Activated CD4-positive, alpha-beta T cell treated with anti-CD3 and anti-CD28 coated beads, Interleukin-2, amount 50 U/mL, for 16 hours (primary cell): ENCODE data around the gene STIP1.
"Not testable (repeated sequence)": the region's sequence is repeated elsewhere in the genome, so short reads cannot be mapped to it uniquely, and the experiment has no call there.

Experiments used
- DNase-seq: peaks from one replicate; pipeline ENCODE4 v3.0.0-alpha.2; 2020

Gene STIP1

DNA sequence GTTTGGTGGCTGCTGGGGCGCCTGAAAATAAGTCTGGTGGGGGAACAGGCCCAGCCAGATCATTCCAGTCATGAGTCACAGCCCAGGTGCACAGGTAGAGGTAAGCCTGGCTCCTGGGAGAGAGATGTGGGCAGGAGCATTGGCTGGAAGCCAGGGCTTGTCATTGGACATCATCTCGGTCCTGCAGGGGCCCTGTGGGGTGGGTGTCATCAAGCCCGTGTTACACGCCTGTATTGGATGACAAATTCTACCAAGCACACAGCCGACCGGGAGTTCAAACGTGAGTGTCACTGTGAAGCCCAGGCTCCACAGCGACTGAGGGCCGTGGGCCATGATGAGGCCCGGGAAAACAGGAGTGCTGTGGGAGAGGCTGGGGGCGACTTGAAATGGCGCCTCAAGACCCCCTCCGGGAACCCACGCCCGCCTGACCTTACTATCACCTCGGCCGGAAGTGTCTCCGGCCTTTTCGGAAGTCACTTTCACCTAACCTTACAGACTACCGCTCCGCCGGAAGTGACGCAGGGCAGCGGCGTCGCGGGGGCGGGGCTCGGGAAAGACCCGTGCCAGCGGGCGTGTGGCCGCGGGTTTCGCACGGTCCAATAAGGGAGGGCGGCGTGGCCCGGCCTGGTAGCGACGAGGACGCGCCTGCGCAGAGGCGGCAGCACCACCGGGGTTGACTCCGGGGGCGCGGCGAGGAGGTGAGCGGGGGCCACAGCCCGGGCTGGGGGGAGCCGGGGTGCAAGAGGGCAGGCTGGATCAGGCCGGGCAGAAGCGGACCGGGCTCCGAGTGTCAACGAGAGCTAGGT, 54.7 kb downstream of the STIP1 start, which contains the start of gene FKBP2:
Gene FKBP2 (plus strand): TSS at position 661 of the 806 bp plus-strand sequence. CDS start 1,293 bp downstream, outside the sequence.
- peak; percentile 98 for DNase-seq

DNA sequence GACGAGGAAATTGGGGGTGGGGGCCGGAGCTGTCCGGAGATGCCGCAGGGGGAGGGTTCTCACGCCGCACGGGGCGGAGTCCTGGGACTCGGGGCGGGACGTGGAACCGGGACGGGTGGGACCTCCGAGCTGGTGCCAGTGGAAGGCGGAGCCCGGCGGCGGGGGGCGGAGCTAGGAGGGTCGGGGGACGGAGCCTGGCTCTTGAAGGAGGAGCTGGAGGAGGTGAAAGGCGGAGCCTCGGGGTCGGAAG, 55.2 kb downstream of the STIP1 start:
- DNase-seq: peak; percentile 100

DNA sequence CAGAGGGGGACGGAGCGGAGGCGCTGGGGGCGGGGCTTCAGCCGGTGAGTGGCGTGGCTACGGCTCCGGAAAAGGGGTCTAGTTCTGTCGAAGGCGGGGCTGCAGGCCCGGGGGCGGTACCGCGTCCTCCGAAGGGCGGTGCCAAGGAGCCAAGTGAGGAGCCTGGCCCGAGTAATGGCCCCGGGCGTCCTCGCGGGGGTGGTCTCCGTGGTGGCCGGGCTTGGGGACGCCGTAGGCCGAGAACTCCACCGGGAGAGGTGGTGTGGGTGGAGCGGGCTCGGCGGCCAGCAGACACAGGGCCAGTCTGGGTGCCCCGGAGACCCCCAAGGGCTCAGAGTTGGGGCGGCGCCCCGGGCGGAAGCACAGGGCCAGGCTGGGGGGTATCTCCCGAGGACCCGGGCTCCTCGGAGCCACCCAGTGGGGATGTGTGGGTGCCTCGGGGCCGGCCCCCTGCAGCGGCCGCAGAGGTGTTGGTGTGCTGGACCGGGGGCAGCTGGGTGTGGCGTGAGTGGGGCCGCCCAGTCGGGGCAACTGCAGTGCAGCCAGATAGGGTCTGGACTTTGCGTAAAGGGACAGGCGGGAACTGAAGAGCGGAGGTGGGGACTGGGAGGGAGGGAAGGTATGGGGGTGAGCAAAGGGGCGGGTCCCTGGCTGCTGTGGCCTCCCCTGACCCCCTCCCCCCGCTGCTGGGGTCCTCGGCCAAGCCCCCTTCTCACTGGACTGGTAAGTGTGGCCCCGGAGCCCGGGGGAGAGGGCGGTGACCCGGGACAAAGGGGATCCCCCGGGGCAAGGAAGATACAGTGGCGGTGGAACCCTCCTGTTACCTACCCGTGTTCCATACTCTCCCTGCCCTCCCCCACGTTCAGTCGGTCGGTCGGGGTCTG, 55.8 kb downstream of the STIP1 start:
- DNase-seq: peak; percentile 39

DNA sequence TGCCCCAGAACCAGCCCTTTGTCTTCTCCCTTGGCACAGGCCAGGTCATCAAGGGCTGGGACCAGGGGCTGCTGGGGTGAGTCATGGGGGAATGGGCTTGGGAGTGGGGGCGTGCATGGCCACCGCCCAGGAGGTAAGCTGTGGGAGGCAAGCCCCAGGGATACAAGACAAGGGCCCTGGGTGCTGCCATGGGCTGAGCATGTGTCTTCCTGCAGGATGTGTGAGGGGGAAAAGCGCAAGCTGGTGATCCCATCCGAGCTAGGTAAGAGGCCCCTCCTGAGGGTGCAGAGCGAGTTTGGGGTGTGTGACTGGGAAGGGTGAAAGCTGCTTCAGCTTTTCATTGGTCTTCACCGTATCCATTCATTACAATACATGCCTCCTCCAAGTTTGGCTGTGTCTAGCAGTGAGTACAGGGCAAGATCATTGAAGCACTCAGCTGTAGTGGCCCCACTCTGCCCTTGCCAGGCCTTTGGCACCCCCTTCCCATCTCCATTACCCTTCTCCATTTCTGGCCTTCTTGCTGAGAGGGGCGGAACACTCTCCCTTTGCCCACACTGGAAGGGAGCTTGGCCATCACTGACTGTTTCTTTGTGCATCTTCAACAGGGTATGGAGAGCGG, 57.4 kb downstream of the STIP1 start:
- DNase-seq: no peak

DNA sequence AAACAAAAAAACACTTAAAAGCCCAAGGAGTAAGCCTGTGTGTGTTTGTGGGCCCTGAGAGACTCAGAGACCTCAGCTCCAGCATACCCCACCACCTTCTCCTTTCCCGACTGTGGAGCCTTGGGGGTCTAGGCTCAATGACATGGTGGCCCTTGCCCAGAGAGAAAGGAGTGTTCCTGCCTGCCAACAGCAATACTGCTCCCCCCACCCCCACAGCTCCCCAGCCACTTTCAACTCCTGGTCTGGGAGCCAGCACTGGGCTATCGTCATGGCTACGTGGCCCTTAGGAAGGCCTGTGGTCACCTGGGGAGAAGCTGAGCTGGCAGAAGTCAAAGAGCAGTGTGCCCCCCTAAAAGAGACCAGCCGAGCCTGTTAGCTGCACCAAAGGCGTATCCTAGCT, 58.1 kb downstream of the STIP1 start:
- no peak for DNase-seq

DNA sequence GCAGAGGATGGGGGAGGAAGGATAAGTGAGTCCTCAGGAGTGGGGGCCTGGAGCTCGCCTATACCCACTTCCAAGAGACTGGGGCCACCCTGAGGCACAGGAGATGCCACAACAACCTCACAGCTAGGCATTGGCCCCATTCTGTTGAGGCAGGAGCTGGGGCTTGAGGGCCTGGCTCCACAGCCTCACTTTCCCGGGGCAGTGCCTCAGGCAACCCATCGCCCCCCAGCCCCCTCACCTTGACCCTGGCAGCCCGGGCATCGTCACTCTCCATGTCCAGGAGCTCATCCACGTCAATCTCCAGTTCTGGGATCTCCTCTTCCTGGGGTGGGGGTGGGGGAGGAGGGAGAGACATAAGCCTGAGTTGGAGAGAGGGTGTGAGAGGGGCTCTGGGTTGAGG, 59.0 kb downstream of the STIP1 start:
- DNase-seq: no peak

DNA sequence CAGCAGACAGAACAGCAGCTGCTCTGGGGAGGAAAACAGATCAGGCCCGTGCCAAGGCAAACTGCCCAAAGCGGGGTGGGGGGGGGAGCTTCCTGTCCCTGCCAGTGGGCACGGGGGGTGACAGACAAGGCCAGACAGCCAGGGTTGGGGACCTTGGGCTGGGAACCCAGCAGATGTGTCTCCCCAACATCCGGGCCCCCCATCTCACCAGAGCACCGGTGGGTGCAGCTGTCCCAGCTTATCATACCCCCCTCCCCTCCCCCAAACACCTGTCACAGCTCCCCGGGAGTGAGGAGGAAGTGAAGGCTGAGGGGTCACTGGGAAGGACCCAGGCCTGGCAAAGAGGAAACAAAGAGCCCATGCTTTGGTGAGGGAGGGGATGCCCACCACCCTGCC, 59.4 kb downstream of the STIP1 start:
- no peak for DNase-seq

DNA sequence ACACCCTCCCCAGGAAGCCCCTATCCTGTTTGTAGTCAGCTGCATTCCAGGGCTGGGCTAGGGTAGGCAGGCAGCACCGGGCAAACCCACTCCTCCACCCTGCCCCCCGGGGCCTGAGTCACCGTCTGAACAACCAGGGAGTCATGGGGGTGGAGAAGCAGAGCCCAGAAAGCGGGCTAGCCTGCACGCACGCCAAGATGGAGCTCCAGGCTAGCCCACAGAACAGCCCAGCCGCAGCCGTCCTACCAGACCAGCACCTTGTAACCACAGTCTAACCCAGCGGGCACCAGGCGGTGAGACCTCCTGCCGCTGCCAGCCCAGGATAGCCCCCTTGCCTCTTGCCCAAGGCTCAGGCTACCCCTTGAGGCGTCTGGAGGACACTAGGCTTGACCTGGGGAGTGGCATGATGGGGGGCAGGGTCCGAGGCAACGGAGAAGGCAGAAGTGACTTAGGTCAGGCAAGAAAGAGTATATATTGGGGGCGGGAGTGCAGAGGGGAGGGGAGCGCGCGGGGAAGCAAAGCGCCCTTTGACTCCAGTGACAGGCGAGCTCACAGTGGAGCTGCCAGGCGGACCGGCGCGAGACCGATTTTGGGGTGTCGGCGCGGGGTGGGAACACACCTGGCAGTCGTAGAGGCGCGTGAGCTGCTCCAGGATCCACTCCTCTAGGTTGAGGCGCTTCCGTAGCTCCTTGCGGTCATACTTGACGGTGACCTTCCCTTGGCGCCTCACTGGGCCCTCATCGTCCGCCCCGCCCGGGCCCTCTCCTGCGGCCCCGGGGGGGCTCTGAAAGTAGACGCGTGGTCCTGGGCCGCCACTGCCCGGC, 60.0 kb downstream of the STIP1 start:
- peak; percentile 77 for DNase-seq

DNA sequence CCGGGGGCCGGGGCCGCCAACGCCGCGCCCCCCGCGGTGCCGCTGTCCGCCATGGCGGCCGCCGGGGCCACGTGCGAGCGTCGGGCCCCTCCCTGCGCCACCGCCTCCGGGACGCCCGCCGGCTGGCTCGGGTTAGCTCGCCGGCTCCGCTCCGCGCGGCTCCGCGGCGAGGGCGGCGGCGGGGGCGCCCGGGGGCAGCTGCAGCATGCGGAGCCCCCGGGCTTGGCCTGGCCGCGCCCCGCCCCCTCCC, 60.6 kb downstream of the STIP1 start:
- not testable (repeated sequence) for DNase-seq

DNA sequence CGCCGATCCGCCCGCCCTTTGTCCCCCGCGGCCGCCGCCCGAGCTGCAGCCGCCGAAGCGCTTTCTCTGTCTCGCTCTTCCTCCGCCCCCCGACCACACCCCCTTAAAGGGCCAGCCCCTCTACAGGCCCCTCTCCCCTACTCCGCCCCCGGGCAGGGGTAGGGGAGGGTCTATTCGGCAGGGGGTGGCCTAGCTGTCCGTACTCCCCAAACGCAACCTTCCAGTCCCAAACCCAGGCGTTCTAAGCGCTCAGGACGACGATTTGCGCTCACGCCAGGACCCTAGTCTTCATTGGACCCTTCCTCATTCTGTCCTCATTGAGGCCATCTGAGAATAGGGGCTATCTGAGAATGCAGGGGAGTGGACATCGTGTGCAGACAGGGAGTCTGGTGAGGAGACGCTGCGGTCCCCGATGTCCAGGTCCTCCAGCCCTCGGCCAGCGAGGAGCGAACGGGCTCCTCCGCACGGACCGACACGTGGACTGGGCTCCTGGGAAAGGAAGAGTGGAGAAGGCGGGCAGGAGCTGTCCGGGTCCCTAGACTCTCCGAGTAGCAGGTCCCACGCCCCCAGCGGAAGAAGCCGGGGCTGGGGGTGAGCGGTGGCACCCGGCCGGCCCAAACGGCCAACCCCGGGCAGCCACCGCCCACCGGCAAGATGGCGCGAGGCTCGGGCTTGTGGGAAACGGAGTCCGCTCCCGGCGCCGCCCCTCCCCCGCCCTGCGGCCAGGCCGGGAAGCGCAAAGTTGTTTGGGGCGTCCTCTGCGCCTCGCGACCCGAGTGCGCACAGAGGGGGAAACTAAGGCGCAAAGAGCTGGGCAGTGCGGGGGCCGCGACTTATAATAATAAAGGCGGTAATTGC, 61.1 kb downstream of the STIP1 start, which contains the start of gene PPP1R14B:
Gene PPP1R14B (minus strand): TSS at position 73 of the 858 bp plus-strand sequence. CDS start 270 bp downstream, outside the sequence.
- DNase-seq: peak; percentile 90

DNA sequence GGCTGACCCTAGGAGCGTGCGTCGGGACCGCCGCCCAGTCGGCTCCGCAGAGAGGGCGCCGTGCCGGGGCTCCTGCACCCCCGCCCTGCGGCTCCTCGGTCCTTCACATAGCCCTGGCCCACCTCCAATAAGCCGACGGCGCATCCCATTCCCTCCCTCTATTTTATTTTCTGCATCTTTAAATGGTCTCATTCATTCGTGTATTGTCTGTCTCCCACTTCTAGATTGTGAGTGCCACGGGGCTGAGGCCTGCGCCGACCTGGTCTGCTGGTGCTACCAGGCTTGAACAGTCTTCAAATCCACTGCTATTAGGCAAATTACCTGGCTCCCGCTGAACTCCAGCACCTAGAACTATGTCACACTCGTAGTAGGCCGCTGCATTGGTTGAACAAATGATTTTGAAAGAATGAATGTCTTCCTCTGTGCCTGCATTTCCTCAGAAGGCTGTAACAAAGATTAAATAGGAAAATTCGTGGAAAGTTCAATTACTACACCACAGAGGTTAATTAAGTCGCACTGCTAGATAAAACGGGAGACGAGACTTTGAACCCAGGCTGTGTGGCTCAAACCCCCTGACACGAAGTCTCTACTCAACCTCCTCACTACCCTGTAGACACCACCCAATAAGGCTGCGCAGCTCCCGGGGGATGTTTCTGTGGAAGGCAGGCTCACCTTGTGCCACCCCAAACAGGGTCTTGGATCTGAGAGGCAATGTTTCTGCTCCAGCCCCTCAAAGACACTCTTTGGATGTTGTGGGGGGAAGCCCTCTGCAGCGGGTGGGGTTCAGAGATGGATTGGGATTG, 62.0 kb downstream of the STIP1 start:
- DNase-seq: no peak

DNA sequence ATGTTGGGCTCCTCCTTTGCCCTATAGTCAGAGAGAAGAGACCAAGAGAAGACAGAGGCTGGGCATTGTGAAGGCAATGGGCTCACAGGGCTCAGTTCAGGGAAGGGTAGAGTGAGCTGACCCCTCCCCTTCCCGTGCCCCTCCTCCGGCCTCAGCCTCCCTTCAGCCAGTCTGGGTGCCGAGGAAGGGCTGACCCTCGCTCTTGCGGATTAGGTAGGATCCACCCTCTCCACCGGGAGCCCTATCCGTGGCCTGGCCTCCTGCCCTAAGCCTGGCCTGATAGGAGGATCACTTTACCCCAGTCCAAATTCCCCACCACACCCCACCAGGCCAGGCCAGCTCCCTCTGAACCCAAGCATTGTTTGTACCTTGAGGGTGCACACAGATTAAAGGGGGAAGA, 62.6 kb downstream of the STIP1 start:
- DNase-seq: no peak

DNA sequence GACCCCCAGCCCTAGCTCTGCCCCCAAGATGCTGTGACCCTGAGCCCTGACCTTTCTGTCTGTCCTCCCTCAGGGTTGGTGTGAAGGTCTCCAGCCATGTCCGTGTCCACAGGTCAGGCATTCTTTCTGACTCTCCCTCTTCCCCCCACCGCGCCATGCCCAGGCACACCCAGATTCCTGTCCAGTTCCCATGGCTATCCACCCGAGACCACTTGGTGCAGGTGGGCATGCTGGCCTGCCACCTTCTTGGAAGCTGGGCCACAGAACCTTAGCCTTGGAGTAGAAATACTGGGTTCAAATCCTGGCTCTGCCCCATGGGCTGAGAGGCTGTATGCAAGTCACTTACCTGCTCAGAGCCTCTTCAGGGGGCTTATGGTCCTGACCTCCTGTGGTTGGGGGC, 63.1 kb downstream of the STIP1 start:
- no peak for DNase-seq

DNA sequence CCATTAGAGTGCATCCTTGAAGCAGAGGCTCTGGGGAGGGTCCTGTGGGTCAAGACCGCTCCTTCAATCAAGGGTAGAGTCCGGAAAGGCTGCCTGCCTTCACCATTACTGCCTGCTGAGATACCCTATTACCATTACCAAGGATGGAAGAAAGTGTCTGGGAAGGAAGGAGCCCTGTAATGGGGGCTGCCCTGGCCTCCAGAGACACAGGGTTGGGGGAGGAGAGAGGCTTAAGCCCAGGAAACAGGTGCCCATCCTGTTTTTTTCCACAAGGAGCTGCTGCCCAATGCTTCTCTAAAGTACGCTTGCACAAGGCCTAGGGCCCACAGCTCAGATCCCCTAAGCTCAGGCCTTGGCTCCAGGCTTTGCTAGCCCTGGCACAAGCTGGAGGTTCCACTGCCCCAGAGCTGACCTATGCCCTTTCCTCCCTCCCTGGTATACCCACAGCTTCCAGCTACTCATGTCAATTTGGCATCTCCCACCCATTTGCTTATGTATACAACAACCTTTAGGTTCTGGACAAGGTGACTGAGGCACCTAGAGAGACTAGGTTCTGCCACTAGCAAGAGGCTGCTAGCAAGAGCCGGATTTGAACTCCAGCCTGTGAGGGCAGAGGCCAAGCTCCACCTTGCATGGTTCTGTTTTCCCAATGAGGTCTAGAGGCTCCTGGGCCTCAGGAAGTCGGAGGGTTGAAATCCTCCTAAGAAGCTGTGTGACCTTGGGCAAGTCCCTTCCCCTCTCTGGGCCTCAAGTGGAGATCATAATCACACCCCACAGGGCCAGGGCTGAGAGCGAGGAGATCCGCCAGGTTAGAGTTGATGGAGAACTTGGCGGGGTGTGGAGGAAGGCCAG, 63.8 kb downstream of the STIP1 start:
- no peak for DNase-seq

DNA sequence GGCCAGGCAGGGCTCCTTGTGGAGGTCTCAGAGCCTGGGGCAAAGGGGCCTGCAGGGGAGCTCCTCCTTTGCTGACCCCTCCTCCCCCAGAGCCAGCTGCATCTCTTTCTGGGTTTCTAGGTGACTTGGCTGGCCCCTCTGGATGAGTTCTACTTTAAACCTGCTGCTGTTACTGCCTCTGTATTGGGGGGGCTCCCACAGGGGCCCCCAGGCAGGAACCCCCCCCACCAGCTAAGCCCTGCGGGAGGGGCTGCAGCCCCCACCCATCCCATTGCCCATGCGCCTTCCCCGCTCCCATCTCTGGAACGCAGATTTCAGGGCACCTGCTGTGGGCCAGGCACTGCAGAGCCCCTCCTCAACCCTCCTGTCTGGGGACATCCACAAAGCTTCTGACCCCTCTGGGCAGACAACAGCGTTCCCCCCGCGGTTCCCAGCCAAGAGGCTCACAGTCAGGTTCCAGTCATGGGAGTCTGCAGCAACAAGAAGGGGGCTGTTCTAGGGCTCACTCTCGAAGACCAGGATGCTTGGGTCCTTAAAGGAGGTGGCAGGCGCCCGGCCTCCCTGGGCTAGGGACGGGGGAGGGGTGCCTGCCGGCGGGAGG, 64.5 kb downstream of the STIP1 start:
- no peak for DNase-seq

DNA sequence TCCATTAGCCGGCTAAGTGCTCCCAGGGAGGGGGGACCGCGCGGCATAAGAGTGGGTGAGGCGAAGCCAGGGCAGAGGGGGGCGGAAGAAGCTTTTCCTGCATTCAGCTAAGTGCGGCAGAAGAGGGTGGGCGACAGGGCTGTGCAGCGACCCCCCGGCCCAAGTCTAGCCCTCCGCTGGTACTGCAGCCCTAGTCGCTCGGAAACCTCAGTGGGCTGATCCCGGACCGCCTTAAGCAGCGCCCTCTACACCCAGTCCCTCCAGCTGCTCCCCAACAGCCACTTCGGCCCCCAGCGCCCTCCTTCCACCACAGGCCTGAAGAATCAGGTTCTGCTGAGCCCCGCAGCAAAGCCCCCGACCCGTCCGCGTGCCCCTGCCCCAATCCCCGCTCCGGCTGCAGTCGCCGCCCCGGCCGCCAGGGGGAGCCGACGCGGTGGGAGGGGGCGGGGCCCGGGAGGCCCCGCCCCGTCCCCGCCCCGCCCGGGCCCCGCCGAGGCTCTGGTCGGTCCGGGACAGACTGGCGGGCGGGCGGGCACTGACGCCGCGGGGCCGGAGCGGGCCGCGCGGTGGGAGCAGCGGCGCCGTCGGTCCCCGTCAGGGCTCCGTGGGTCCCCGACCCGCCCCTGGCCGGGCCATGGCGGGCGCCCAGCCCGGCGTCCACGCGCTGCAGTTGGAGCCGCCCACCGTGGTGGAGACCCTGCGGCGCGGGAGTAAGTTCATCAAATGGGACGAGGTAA, 65.2 kb downstream of the STIP1 start, which contains the start of gene PLCB3:
Gene PLCB3 (plus strand): TSS at position 515 of the 737 bp plus-strand sequence. CDS start 120 bp downstream, at position 635.
- peak; percentile 55 for DNase-seq

DNA sequence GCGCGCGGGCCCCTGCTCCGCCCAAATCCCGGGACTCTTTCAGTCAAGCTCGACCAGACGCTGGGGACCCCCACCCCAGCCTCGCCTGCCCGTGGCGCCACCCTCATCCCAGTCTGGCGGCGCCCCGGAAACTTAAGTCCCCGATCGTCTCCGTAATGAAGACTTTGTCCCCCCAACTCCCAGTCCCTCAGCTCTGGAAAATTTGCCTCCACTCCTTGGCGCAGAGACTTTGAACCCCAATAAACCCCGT, 65.7 kb downstream of the STIP1 start:
- no peak for DNase-seq

DNA sequence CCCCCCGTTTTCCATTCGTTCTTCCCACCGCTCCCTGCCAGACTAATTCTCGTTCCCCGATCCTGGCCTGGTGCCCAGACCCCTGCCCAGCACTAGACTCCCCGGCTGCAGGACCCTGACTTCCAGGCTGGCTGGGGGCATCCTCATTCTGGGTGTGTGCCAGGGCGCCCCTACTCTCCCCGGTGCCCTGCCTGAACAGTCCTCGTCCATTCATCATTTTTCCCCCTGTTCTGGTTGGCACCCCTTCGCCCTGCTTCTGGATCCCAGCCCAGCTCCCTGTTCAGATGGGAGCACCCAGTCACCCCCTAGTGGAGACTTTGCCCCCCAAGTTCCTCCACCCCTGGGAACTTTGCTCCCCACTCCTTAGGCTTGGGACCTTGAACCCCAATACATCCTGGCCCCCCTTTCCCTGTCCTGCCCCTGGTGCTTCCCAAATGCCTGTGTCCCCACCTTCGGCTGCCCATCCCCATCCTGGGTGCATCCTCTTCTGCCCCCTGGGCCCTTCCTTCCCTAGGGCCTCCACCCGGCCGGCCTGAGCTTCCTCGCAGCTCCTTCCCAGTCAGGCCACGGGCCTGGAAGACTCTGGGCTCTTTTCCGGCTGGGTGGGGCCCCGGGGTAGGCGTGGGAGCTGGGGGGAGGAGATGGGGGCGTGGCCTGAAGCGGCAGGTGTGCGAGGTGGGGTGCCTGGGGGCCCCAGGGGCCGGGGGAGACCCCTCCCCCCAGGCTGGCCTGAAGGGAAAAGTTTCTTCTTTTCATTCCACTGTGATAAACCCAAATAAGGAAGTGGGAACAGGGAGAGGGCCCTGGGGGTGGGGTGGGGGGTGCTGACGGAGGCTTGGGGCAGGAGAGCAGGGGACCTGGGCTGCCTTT, 66.3 kb downstream of the STIP1 start:
- DNase-seq: no peak
